Panc1 (cell line): ENCODE results near the gene ZCCHC14.

Experiments used
- CTCF ChIP-seq: fragments of 450-650 bp; IDR thresholded peaks from 2 replicates; pipeline ENCODE4 v1.5.1; 2017; ENCODE audit warnings: mild to moderate bottlenecking
- POLR2AphosphoS5 ChIP-seq: IDR thresholded peaks from 2 replicates; pipeline ENCODE4 v1.6.1; 2012; ENCODE audit warnings: mild to moderate bottlenecking, low read depth, low read length, moderate library complexity
- REST ChIP-seq, 2 experiments: IDR thresholded peaks; 2 replicates each; pipeline ENCODE4 v1.6.1; 2011 to 2012; ENCODE audit warnings: low read depth in 2 of 2, control low read depth in 1 of 2, low read length in 1 of 2, mild to moderate bottlenecking in 1 of 2, moderate library complexity in 1 of 2; ENCODE audit not compliant: insufficient read depth in 1 of 2
- SIN3A ChIP-seq: IDR thresholded peaks from 2 replicates; pipeline ENCODE4 v1.6.1; 2012; ENCODE audit warnings: low read depth, mild to moderate bottlenecking, low read length, moderate library complexity, borderline replicate concordance; ENCODE audit not compliant: insufficient read depth
- TCF7L2 ChIP-seq: IDR thresholded peaks from 2 replicates; pipeline ENCODE4 v1.6.1; 2011; ENCODE audit warnings: mild to moderate bottlenecking, low read depth, low read length, inconsistent platforms

- TF ChIP-seq CTCF (no peak), REST (IDR thresholded peaks at IDR 0.05; ENCODE audit: insufficient read depth in 1 of 2, low read depth in 2 of 2, low read length in 1 of 2) (no peak), SIN3A (no peak), POLR2AphosphoS5 (no peak), TCF7L2 (no peak)
Observed at GRCh38 chr16:87492291-87492630, 563 bp downstream of the ZCCHC14 start.
